Neural cell (in vitro differentiated cells): ENCODE measurements around the gene TRPM5. TPM values are rescaled to one million over a fixed set of nuclear protein-coding genes. Genes with fewer than 3 reads are reported as not detected.

Experiments used
- H2AFZ ChIP-seq: fragments of 200-600, 300-800 bp; sonication (generic), shearing (Covaris generic); 2 replicates; pipeline ENCODE4 v1.6.0; 2014; ENCODE audit warnings: low read depth, mild to moderate bottlenecking, antibody characterized with exemption, low read length, moderate library complexity
- H3F3A ChIP-seq: fragments of 200-600 bp; shearing (Covaris generic); 2 replicates; pipeline ENCODE4 v1.6.1; 2016; ENCODE audit warnings: mild to moderate bottlenecking, moderate library complexity, mixed read lengths, antibody characterized with exemption, low read length; ENCODE audit not compliant: insufficient read depth, poor library complexity, severe bottlenecking
- H3K27ac ChIP-seq: fragments of 200-600, 300-800 bp; sonication (generic), shearing (Covaris generic); 2 replicates; pipeline ENCODE4 v1.5.1; 2014; ENCODE audit warnings: mild to moderate bottlenecking, low read length, moderate library complexity
- H3K27me3 ChIP-seq: fragments of 300-800, 200-600 bp; sonication (generic), shearing (Covaris generic); 2 replicates; pipeline ENCODE4 v1.6.0; 2014; ENCODE audit warnings: mild to moderate bottlenecking, low read depth, low read length, moderate library complexity; ENCODE audit not compliant: insufficient read depth
- H3K36me3 ChIP-seq: fragments of 300-800, 200-600 bp; sonication (generic), shearing (Covaris generic); 2 replicates; pipeline ENCODE4 v1.5.1; 2014; ENCODE audit warnings: mild to moderate bottlenecking, antibody characterized with exemption, low read length, moderate library complexity; ENCODE audit not compliant: insufficient read depth
- H3K4me2 ChIP-seq: fragments of 300-800, 200-600 bp; sonication (generic), shearing (Covaris generic); 2 replicates; pipeline ENCODE4 v1.6.0; 2014; ENCODE audit warnings: mild to moderate bottlenecking, low read length
- H3K4me3 ChIP-seq: fragments of 300-800, 200-600 bp; sonication (generic), shearing (Covaris generic); 2 replicates; pipeline ENCODE4 v1.5.1; 2014; ENCODE audit warnings: mild to moderate bottlenecking, low read length, moderate library complexity
- H3K79me2 ChIP-seq: fragments of 200-600 bp; shearing (Covaris generic); replicated peaks from 2 replicates; pipeline ENCODE4 v1.6.0; 2014; ENCODE audit warnings: mild to moderate bottlenecking, low read length, moderate library complexity; ENCODE audit not compliant: insufficient read depth
- H3K9ac ChIP-seq: fragments of 300-800, 200-600 bp; sonication (generic), shearing (Covaris generic); 2 replicates; pipeline ENCODE4 v1.6.1; 2016; ENCODE audit warnings: mild to moderate bottlenecking, low read length, mixed read lengths
- H3K9me2 ChIP-seq: fragments of 200-600 bp; shearing (Covaris generic); 2 replicates; pipeline ENCODE4 v1.6.1; 2016; ENCODE audit warnings: mild to moderate bottlenecking, low read length, mixed read lengths; ENCODE audit not compliant: insufficient read depth
- H3K9me3 ChIP-seq: fragments of 200-600, 300-800 bp; sonication (generic), shearing (Covaris generic); 2 replicates; pipeline ENCODE4 v1.6.1; 2016; ENCODE audit warnings: mild to moderate bottlenecking, mixed run types, low read length, moderate library complexity, mixed read lengths
- H4K20me1 ChIP-seq: fragments of 200-600 bp; shearing (Covaris generic); 2 replicates; pipeline ENCODE4 v1.6.1; 2016; ENCODE audit warnings: mild to moderate bottlenecking, mixed run types; ENCODE audit not compliant: insufficient read depth
- EP300 ChIP-seq: fragments of 450-650 bp; conservative IDR thresholded peaks from 2 replicates; pipeline ENCODE4 v1.6.1; 2014; ENCODE audit warnings: antibody characterized with exemption, mild to moderate bottlenecking, moderate library complexity; ENCODE audit not compliant: poor library complexity, severe bottlenecking
- EZH2 ChIP-seq: fragments of 200-600, 300-800 bp; shearing (Covaris generic), sonication (generic); IDR thresholded peaks from 2 replicates; pipeline ENCODE4 v1.6.1; 2014; ENCODE audit warnings: antibody characterized with exemption, low read length, borderline replicate concordance, mild to moderate bottlenecking; ENCODE audit not compliant: insufficient read depth, poor library complexity, severe bottlenecking
- MXI1 ChIP-seq: fragments of 450-650 bp; conservative IDR thresholded peaks from 2 replicates; pipeline ENCODE4 v1.6.1; 2014; ENCODE audit warnings: antibody characterized with exemption, mild to moderate bottlenecking; ENCODE audit not compliant: poor library complexity, severe bottlenecking
- POLR2AphosphoS5 ChIP-seq: IDR thresholded peaks from 2 replicates; pipeline ENCODE4 v1.6.1; 2012
- RAD21 ChIP-seq: fragments of 450-650 bp; conservative IDR thresholded peaks from 2 replicates; pipeline ENCODE4 v1.6.1; 2014; ENCODE audit warnings: antibody characterized with exemption, mild to moderate bottlenecking, moderate library complexity
- SMC3 ChIP-seq: fragments of 450-650 bp; conservative IDR thresholded peaks from 2 replicates; pipeline ENCODE4 v1.6.1; 2014; ENCODE audit warnings: antibody characterized with exemption, mild to moderate bottlenecking, moderate library complexity; ENCODE audit not compliant: poor library complexity
- TAF1 ChIP-seq: IDR thresholded peaks from 2 replicates; pipeline ENCODE4 v1.6.1; 2012; ENCODE audit warnings: low read depth
- polyA plus RNA-seq: library from polyadenylated mRNA; depleted of rRNA; stranded (reverse); fragments of >200 nt; gene quantifications from 2 replicates; pipeline ENCODE4 v1.2.3, GENCODE V29; 2014
- TF ChIP-seq, protein P1 (sequence below): fragments of 450-650 bp; IDR thresholded peaks from 2 replicates; pipeline ENCODE4 v1.5.1; 2014; ENCODE audit warnings: antibody characterized with exemption, mild to moderate bottlenecking, moderate library complexity; ENCODE audit not compliant: poor library complexity, severe bottlenecking
- TF ChIP-seq, protein P2 (sequence below): IDR thresholded peaks from 2 replicates; pipeline ENCODE4 v1.6.1; 2012; ENCODE audit warnings: borderline replicate concordance

TRPM5 gene
- polyA plus RNA-seq, 1 donor from 2014 or later: not detected

DNA sequence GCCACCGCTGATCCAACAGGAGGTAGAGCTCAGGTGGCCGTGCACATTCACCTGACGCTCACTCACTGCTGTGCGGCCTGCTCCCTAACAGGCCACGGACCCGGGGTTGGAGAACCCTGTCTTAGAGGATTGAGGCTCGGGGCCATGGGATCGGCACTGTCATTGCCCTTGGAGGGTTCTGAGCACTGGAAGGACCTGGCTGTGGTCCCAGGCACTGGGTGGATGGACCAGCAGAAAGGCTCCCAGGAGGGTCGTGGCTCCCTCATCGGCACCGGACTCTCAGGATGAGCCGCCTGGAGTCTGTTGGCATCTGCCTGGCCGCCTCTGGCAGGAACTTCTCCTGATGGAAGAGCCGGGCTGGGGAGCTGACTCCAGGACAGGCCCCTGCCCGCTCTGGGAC lies 7.0 kb upstream of the TRPM5 start:
- no peaks in the 10 kb centered on the region for H4K20me1 ChIP-seq
- TF ChIP-seq SMC3: no peak
- no peak for TF ChIP-seq EZH2
- TF ChIP-seq EP300: no peak
- TF ChIP-seq, protein P1, sequence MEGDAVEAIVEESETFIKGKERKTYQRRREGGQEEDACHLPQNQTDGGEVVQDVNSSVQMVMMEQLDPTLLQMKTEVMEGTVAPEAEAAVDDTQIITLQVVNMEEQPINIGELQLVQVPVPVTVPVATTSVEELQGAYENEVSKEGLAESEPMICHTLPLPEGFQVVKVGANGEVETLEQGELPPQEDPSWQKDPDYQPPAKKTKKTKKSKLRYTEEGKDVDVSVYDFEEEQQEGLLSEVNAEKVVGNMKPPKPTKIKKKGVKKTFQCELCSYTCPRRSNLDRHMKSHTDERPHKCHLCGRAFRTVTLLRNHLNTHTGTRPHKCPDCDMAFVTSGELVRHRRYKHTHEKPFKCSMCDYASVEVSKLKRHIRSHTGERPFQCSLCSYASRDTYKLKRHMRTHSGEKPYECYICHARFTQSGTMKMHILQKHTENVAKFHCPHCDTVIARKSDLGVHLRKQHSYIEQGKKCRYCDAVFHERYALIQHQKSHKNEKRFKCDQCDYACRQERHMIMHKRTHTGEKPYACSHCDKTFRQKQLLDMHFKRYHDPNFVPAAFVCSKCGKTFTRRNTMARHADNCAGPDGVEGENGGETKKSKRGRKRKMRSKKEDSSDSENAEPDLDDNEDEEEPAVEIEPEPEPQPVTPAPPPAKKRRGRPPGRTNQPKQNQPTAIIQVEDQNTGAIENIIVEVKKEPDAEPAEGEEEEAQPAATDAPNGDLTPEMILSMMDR: no peak
- no peak for TF ChIP-seq MXI1
- no peak for TF ChIP-seq POLR2AphosphoS5
- no peak overlapping the region for H3K4me2 ChIP-seq
- H3K9me3 ChIP-seq: no peaks in the 10 kb centered on the region
- no peak overlapping the region for H3K9ac ChIP-seq
- H3K27ac ChIP-seq: no peak overlapping the region
- H3K27me3 ChIP-seq: peaks cover 13% of the 10 kb centered on the region
- H2AFZ ChIP-seq: no peak overlapping the region
- no peaks in the 10 kb centered on the region for H3K36me3 ChIP-seq
- no peak overlapping the region for H3K4me3 ChIP-seq
- no peaks in the 10 kb centered on the region for H3F3A ChIP-seq
- no peaks in the 10 kb centered on the region for H3K9me2 ChIP-seq
- H3K79me2 ChIP-seq: no peaks in the 10 kb centered on the region

DNA sequence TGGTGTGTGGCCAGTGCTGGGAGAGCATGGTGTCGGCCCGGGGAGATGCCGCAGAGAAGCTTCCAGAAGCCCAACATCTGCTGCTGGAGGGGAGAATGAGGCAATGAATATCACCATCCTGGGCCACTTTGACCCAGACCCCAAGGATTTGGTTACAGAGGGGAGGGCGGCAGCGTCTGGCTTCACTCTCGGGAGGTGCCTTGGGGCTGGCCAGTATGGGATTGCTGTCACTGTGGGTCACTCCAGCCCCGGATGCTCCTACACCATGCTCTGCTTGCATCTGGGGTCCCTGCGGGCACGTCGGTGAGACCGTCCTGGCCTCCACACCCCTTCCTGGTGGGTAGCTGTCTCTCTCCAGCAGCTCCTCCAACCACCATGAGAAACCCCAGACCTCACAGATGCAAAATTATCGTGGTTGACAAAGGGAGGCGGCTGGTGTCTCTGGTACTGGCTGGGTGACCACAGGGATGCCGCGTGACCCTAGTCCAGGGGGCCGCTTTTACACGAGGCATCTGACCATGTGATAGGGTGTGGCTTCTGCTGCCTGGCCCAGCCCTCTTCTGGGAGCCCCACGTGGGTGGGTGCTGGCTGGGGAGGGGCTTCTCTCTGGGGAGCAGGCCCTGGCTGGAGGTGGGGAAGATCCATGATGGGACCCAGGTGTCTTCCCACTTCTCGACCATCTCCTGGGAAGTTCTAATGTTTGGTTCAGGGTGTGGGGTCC lies 6.2 kb upstream of the TRPM5 start:
- H2AFZ ChIP-seq: no peak overlapping the region
- H3K9ac ChIP-seq: no peak overlapping the region
- H3K9me3 ChIP-seq: no peaks in the 10 kb centered on the region
- no peaks in the 10 kb centered on the region for H4K20me1 ChIP-seq
- H3K36me3 ChIP-seq: no peaks in the 10 kb centered on the region
- H3K4me3 ChIP-seq: no peak overlapping the region
- H3K9me2 ChIP-seq: no peaks in the 10 kb centered on the region
- H3K27ac ChIP-seq: no peak overlapping the region
- TF ChIP-seq MXI1: no peak
- TF ChIP-seq, protein P1: no peak
- no peaks in the 10 kb centered on the region for H3F3A ChIP-seq
- no peak overlapping the region for H3K4me2 ChIP-seq
- H3K79me2 ChIP-seq: no peaks in the 10 kb centered on the region
- H3K27me3 ChIP-seq: peaks cover 22% of the 10 kb centered on the region

DNA sequence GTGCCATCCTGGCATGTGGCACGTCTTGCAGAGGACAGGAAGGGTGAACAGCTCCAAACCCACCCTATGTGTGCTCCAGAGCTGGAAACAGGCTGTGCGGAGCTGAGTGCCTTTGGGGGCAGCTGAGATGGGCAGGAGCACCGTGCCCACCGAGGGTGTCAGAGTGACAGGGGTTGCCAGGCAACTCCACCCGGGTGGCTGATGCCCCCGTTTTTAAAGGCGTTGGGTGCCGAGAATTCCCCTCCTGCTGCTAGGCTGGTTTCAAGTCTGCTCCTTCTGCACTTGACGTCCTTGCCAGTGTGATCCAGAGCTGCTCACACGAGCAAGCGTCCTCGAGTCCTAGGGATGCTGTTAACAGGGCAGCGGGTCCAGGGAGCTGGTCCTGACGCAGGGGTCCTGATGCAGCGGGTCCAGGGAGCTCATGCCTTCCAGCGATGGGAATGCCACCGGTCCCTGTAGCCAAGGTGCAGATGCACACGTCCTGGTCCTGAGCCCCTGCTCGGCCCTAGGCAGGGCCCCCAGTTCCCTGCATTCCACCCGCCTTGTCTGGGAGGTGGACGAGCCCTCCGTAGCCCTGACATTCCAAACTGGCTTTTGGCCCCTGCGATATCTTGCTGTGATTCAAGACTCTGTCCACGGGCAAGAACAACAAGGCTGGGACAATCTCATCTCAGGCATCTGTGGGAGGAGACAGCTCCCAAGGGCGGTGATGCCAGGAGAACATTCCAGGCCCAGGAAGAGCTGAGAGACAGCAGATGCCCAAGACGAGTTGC lies 5.4 kb upstream of the TRPM5 start:
- Histone ChIP-seq H3F3A (no peaks in the 10 kb centered on the region), H3K27me3 (peaks cover 25% of the 10 kb centered on the region), H2AFZ (no peak overlapping the region), H3K9ac (no peak overlapping the region), H3K79me2 (no peaks in the 10 kb centered on the region), H3K9me3 (no peaks in the 10 kb centered on the region), H3K4me3 (no peak overlapping the region), H3K27ac (no peak overlapping the region), H3K36me3 (no peaks in the 10 kb centered on the region), H4K20me1 (no peaks in the 10 kb centered on the region), H3K4me2 (no peak overlapping the region), H3K9me2 (no peaks in the 10 kb centered on the region)
- TF ChIP-seq EZH2: no peak
- no peak for TF ChIP-seq POLR2AphosphoS5
- no peak for TF ChIP-seq MXI1
- TF ChIP-seq, protein P2, sequence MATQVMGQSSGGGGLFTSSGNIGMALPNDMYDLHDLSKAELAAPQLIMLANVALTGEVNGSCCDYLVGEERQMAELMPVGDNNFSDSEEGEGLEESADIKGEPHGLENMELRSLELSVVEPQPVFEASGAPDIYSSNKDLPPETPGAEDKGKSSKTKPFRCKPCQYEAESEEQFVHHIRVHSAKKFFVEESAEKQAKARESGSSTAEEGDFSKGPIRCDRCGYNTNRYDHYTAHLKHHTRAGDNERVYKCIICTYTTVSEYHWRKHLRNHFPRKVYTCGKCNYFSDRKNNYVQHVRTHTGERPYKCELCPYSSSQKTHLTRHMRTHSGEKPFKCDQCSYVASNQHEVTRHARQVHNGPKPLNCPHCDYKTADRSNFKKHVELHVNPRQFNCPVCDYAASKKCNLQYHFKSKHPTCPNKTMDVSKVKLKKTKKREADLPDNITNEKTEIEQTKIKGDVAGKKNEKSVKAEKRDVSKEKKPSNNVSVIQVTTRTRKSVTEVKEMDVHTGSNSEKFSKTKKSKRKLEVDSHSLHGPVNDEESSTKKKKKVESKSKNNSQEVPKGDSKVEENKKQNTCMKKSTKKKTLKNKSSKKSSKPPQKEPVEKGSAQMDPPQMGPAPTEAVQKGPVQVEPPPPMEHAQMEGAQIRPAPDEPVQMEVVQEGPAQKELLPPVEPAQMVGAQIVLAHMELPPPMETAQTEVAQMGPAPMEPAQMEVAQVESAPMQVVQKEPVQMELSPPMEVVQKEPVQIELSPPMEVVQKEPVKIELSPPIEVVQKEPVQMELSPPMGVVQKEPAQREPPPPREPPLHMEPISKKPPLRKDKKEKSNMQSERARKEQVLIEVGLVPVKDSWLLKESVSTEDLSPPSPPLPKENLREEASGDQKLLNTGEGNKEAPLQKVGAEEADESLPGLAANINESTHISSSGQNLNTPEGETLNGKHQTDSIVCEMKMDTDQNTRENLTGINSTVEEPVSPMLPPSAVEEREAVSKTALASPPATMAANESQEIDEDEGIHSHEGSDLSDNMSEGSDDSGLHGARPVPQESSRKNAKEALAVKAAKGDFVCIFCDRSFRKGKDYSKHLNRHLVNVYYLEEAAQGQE: no peak
- TF ChIP-seq TAF1: no peak
- no peak for TF ChIP-seq EP300
- no peak for TF ChIP-seq RAD21
- TF ChIP-seq SMC3: no peak
- TF ChIP-seq, protein P1: no peak
